Measurements from ENCODE around the gene GRIK3.

GRIK3 gene

GRCh38 chr1:37041483-37041882, 7.2 kb upstream of the GRIK3 start:
- Histone ChIP-seq H3K9me3 (no peaks in the 10 kb centered on the region), H3K36me3 (no peaks in the 10 kb centered on the region), H3K4me1 (peaks cover 4% of the 10 kb centered on the region; the same call in 1 of the 2 replicates), H3K27me3 (no peaks in the 10 kb centered on the region), H3K4me3 (ENCODE audit: low read depth, low read length) (no peak overlapping the region)
- DNase-seq: no peak
- no peak for TF ChIP-seq CTCF (IDR thresholded peaks at IDR 0.05; ENCODE audit: low read depth, low read length)

- no peak for TF ChIP-seq CTCF (IDR thresholded peaks at IDR 0.05; ENCODE audit: low read depth, low read length)
- Histone ChIP-seq H3K4me1 (peaks cover 9% of the 10 kb centered on the region), H3K9me3 (no peaks in the 10 kb centered on the region), H3K36me3 (no peaks in the 10 kb centered on the region), H3K4me3 (ENCODE audit: low read depth, low read length) (no peak overlapping the region), H3K27me3 (no peaks in the 10 kb centered on the region)
- no peak for DNase-seq
Measured at GRCh38 chr1:37040773-37041172, 6.5 kb upstream of the GRIK3 start.

GRCh38 chr1:37040261-37040660, 5.9 kb upstream of the GRIK3 start:
- H3K36me3 ChIP-seq: no peaks in the 10 kb centered on the region
- no peaks in the 10 kb centered on the region for H3K27me3 ChIP-seq
- H3K4me1 ChIP-seq: peaks cover 9% of the 10 kb centered on the region
- H3K4me3 ChIP-seq (ENCODE audit: low read depth, low read length): no peak overlapping the region
- no peak for TF ChIP-seq CTCF (IDR thresholded peaks at IDR 0.05; ENCODE audit: low read depth, low read length)
- H3K9me3 ChIP-seq: no peaks in the 10 kb centered on the region
- no peak for DNase-seq

GRCh38 chr1:37038227-37039093, 4.1 kb upstream of the GRIK3 start:
- TF ChIP-seq CTCF (IDR thresholded peaks at IDR 0.05; ENCODE audit: low read depth, low read length): peak; percentile 45
- Histone ChIP-seq H3K9me3 (no peaks in the 10 kb centered on the region), H3K36me3 (no peaks in the 10 kb centered on the region), H3K27me3 (no peaks in the 10 kb centered on the region; the same call in 1 of the 2 replicates), H3K4me1 (peaks cover 9% of the 10 kb centered on the region), H3K4me3 (ENCODE audit: low read depth, low read length) (no peak overlapping the region)
- peak; percentile 53 for DNase-seq

- no peak for TF ChIP-seq CTCF (IDR thresholded peaks at IDR 0.05; ENCODE audit: low read depth, low read length)
- H3K4me3 ChIP-seq (ENCODE audit: low read depth, low read length): no peak overlapping the region
- peaks cover 9% of the 10 kb centered on the region for H3K4me1 ChIP-seq
- H3K36me3 ChIP-seq: no peaks in the 10 kb centered on the region
- H3K27me3 ChIP-seq: peaks cover under 1% of the 10 kb centered on the region; the same call in 1 of the 2 replicates
- no peaks in the 10 kb centered on the region for H3K9me3 ChIP-seq
- no peak for DNase-seq
Measured at GRCh38 chr1:37037690-37038089, 3.4 kb upstream of the GRIK3 start.

- H3K4me1 ChIP-seq: peaks cover 9% of the 10 kb centered on the region
- peaks cover 4% of the 10 kb centered on the region; the same call in 1 of the 2 replicates for H3K27me3 ChIP-seq
- no peaks in the 10 kb centered on the region for H3K36me3 ChIP-seq
- no peak overlapping the region for H3K4me3 ChIP-seq (ENCODE audit: low read depth, low read length)
- no peak for TF ChIP-seq CTCF (IDR thresholded peaks at IDR 0.05; ENCODE audit: low read depth, low read length)
- no peak for DNase-seq
- H3K9me3 ChIP-seq: no peaks in the 10 kb centered on the region
Measured at GRCh38 chr1:37036667-37037053, 2.3 kb upstream of the GRIK3 start.
